Ramos (cell line): ENCODE measurements around the gene AREL1.

ENCODE experiments used
- in situ Hi-C: fragments of 300-500 bp; cut with MboI; formaldehyde crosslinking; loops from one replicate; pipeline ENCODE4 v1.14.3; 2022; ENCODE audit warnings: low sequenced_read_pairs; ENCODE audit not compliant: unreplicated experiment

AREL1 gene

GRCh38 chr14:74663884-74664283 is 49.0 kb downstream of the AREL1 start:
- in situ Hi-C loops, result no loop called here

- in situ Hi-C loops, result no loop called here
Measured at GRCh38 chr14:74661726-74662450, 51.0 kb downstream of the AREL1 start.

DNA sequence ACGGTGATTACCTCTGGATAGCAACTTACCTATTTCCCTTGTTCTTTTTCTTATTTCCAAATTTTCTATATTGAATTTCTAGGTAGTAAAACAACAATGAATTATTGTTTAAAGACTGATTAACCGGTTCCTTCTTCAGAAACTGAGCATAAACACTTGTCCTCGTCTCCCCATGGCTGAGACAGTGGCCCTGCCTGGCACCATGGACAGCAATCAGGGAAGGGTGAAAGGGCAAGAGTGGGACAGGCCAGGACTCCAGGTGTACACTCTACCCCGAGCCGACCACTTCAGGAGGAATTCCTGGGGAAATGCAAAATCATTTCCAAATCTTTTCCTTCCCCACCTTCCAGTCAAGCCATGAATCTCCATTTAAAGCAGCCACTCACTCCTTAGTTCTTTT is 52.0 kb downstream of the AREL1 start:
- in situ Hi-C loops, result no loop called here

DNA sequence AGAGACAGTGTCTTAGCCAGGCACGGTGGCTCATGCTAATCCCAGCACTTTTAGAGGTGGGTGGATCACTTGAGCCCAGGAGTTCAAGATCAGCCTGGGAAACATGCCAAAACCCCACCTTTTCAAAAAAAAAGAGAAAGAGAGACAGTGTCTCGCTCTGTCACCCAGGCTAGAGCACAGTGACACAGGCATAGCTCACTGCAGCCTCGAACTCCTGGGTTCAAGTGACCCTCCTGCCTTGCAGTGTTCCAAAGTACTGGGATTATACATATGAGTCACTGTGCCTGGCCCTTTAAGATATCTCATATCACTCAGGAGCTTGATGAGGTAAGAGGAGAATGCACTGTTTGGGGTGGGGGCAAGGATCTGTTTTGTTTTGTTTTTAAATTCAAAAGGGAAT is 52.7 kb downstream of the AREL1 start:
- in situ Hi-C loops, result no loop called here

- in situ Hi-C loops, result no loop called here
Measured at GRCh38 chr14:74658535-74659131, 54.2 kb downstream of the AREL1 start.

DNA sequence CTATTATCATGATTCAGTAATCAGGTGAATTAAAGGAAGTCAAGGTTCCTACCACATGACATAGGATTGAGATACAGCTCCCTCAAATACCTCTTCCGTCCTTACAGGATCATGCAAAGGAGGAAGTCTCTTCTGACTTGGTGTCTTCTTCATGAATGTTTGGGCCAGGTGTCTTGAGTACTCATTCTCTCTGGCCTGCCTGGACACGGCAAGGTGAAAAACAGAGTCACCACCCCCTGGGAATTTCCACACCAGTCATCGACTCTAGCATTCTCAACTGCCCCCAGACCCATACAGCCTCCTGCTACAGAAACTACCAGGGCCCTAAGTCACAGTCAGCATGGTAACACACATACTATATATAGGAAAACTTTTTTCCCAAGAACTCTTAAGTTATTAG is 55.9 kb downstream of the AREL1 start:
- in situ Hi-C loops, result no loop called here

DNA sequence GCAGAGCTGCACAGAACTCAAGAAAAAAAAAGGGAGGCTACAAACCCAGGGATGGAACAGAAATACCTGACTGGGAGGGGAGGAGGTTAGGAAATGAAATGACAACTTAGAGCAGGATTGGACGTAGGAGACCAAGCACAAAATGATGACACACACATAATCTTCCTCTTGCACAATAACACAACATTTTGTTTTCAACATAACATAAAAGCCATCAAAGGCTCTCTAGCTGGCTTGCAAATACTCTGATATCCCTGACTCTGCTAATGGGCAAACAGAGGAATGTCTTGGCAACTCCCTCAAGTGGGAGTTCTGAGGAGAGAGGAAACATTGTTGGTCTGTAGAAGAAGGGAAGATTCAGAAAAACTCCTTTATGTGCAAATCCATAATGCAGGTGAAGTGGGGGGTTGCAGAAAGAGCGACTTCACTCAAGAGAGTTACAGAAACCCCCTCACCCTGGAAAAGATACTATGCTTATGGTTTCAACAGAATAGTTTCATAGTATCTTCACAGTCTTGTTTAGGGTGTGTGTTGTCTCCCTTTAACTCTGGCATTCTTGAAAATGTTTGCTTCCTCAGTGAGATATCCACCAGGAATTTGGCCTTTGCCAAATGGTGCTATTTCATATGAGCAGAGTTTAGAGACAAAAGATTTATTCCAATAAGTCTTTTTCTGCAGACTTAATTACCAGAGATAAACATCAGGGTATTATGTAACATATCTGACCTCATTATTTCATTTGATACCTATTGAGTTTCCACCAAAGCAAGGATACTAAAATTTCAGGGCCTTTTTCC is 57.1 kb downstream of the AREL1 start:
- in situ Hi-C loops, result no loop called here

GRCh38 chr14:74654931-74655330 is 57.9 kb downstream of the AREL1 start:
- in situ Hi-C loops, result no loop called here

- in situ Hi-C loops, result no loop called here
Measured at GRCh38 chr14:74653386-74654138, 59.3 kb downstream of the AREL1 start.

GRCh38 chr14:74652541-74652940 is 60.3 kb downstream of the AREL1 start:
- in situ Hi-C loops, result no loop called here

- in situ Hi-C loops, result no loop called here
Measured at GRCh38 chr14:74650927-74651686, 61.8 kb downstream of the AREL1 start.

- in situ Hi-C loops, result no loop called here
Measured at GRCh38 chr14:74649673-74650072, 63.2 kb downstream of the AREL1 start.

- in situ Hi-C loops, result no loop called here
Measured at GRCh38 chr14:74649167-74649566, 63.7 kb downstream of the AREL1 start.

DNA sequence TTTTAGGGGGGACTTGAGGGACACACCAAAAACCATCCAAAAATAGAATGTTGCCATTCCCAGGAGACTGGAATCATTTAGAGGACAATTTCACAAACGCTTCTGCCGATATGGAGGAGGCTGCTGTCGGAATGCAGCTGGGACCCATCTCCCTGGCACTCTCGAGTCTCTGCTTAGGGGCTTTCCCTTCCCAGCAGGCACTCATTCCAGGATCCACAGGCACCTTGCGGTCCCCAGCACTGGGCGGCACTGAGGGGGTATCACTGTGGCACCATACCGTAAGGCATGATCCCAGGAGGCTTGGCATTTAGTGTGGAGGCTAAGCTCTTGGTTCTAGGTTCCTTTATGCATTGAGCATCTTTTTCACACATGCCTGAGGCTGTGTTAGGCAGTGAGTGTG is 64.3 kb downstream of the AREL1 start:
- in situ Hi-C loops, result no loop called here

- in situ Hi-C loops, result no loop called here
Measured at GRCh38 chr14:74647678-74648461, 65.0 kb downstream of the AREL1 start.

DNA sequence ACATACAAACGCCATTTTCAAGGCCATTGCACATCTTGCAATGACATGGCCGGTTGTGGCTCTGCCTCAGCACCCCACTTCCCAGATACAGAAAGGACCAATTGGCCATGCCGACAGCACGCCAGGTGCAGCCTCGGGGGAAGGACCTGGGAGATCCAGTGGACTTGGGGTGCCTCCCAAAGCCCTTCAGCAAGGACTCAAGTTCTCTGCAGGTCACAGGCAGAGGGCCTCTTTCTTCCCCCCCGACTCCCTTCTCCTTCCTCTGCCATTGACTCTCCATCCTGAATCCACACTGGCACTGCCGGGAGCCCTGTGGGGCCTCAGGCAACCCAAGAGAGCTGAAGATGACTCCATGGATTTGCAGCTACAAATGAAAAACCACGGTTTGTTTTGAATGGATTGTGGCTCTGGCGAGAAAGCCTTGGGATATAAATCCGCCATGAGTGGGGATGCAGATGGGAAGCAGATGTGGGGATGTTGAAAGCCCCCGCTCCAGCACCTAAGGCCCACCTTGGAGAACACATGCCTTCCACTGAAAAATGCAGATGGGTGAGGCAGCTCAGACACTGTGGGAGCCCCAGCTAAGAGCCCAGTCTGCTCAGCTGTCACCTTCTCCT is 65.7 kb downstream of the AREL1 start:
- in situ Hi-C loops, result no loop called here

DNA sequence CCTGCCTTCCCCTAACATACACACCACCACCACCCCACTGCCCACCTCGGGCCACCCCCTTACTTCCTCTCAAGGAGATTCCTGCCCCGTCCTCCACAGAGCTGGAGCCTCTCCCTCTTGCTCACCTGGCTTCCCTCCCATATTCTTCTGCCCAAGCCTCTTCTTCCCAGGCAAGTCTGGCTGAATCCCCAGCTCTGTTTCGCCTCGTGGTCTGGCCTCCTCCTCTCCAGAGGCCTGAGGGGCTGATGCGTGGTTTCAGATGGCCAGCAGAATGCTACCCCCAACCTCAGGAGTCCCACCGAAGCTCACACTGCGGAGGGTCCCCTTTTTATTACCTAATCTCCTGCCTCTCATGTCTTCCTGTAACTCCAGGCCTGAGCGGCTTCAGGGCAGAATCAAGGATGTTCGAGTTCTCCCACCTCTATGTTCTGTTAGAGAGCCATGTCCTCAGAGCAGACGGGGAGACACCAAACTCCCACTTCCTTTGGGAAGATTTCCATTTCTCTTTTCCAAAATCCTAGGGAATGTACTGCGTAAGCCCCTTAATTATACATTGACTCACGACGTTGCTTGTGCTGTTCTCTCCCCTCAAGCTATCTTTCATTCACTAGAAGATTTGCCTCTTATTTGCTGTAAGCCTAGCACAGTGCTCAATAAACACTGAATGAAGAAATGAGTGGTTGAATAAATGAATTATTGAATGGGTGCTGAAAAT is 67.0 kb downstream of the AREL1 start:
- in situ Hi-C loops, result no loop called here

- in situ Hi-C loops, result no loop called here
Measured at GRCh38 chr14:74645244-74645643, 67.6 kb downstream of the AREL1 start.
